OCI-LY1 (cell line): ENCODE measurements around the gene NDUFS7.

Experiments
- H2AFZ ChIP-seq: fragments of 200-600 bp; sonication (generic), shearing (Covaris generic); 2 replicates; pipeline ENCODE4 v1.6.0; 2014; ENCODE audit warnings: antibody characterized with exemption, mild to moderate bottlenecking, low read length
- H3F3A ChIP-seq: fragments of 200-600 bp; sonication (generic), shearing (Covaris generic); 2 replicates; pipeline ENCODE4 v1.6.0; 2014; ENCODE audit warnings: mild to moderate bottlenecking, antibody characterized with exemption, low read length, moderate library complexity; ENCODE audit not compliant: insufficient read depth
- H3K27ac ChIP-seq: fragments of 200-600 bp; sonication (generic); 2 replicates; pipeline ENCODE4 v1.5.1; 2014; ENCODE audit warnings: low read length, mixed run types, mild to moderate bottlenecking, low read depth; ENCODE audit not compliant: poor library complexity, severe bottlenecking
- H3K27me3 ChIP-seq: fragments of 200-600 bp; sonication (generic); 2 replicates; pipeline ENCODE4 v1.6.0; 2014; ENCODE audit warnings: antibody characterized with exemption, mild to moderate bottlenecking, low read length, moderate library complexity; ENCODE audit not compliant: insufficient read depth
- H3K36me3 ChIP-seq: fragments of 200-600 bp; sonication (generic); 2 replicates; pipeline ENCODE4 v1.6.1; 2014; ENCODE audit warnings: mild to moderate bottlenecking, antibody characterized with exemption, low read length, moderate library complexity, mixed read lengths; ENCODE audit not compliant: insufficient read depth
- H3K4me1 ChIP-seq: fragments of 200-600 bp; sonication (generic); 2 replicates; pipeline ENCODE4 v1.5.1; 2014; ENCODE audit warnings: mild to moderate bottlenecking, low read length, moderate library complexity; ENCODE audit not compliant: insufficient read depth, severe bottlenecking
- H3K4me2 ChIP-seq: fragments of 200-600 bp; sonication (generic), shearing (Covaris generic); 2 replicates; pipeline ENCODE4 v1.6.1; 2014; ENCODE audit warnings: low read length
- H3K4me3 ChIP-seq: fragments of 200-600 bp; sonication (generic); 2 replicates; pipeline ENCODE4 v1.5.1; 2014; ENCODE audit warnings: low read length, low read depth, mild to moderate bottlenecking, mixed read lengths; ENCODE audit not compliant: poor library complexity, severe bottlenecking
- H3K79me2 ChIP-seq: fragments of 200-600 bp; shearing (Covaris generic); 2 replicates; pipeline ENCODE4 v1.6.1; 2016; ENCODE audit warnings: mixed run types, low read length, mixed read lengths; ENCODE audit not compliant: insufficient read depth
- H3K9ac ChIP-seq: fragments of 200-600 bp; sonication (generic), shearing (Covaris generic); 2 replicates; pipeline ENCODE4 v1.6.1; 2014; ENCODE audit warnings: mild to moderate bottlenecking, low read length, mixed read lengths
- H3K9me2 ChIP-seq: fragments of 200-600 bp; sonication (generic), shearing (Covaris generic); 2 replicates; pipeline ENCODE4 v1.6.1; 2014; ENCODE audit warnings: low read depth, mild to moderate bottlenecking, low read length, mixed read lengths
- H3K9me3 ChIP-seq: fragments of 200-600 bp; shearing (Covaris generic); 2 replicates; pipeline ENCODE4 v1.6.1; 2014; ENCODE audit warnings: low read length, mixed read lengths
- H4K20me1 ChIP-seq: fragments of 200-600 bp; sonication (generic), shearing (Covaris generic); 2 replicates; pipeline ENCODE4 v1.6.0; 2016; ENCODE audit warnings: mild to moderate bottlenecking, low read length; ENCODE audit not compliant: insufficient read depth
- CTCF ChIP-seq: fragments of 200-600 bp; sonication (generic), shearing (Covaris generic); IDR thresholded peaks from 2 replicates; pipeline ENCODE4 v1.5.1; 2017; ENCODE audit warnings: mild to moderate bottlenecking, antibody characterized with exemption, low read length, moderate library complexity, mixed read lengths
- EZH2 ChIP-seq: fragments of 200-600 bp; sonication (generic), shearing (Covaris generic); IDR thresholded peaks from 2 replicates; pipeline ENCODE4 v1.8.0; 2017; ENCODE audit warnings: borderline replicate concordance, mixed run types, mild to moderate bottlenecking, antibody characterized with exemption, low read length, moderate library complexity, mixed read lengths

NDUFS7 gene

DNA sequence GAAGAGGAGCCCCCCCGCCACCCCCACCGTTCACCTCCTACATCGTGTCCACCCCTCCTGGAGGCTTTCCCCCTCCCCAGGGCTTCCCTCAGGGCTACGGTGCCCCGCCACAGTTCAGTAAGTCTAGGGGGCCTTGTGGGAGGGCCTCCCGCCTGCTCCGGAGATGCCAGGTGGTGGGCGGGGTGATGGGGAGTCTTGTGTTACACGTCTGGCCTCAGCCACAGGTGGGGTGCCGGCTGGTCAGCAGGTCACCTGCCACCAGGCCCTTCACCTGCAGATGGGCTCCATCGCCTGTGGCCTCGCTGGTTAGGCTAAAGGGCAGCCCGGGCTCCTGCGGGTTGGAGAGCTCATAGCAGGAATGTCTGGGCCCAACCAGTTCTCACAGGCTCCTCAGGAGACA lies 46.5 kb downstream of the NDUFS7 start:
- Histone ChIP-seq H3K27ac (no peak overlapping the region), H4K20me1 (no peaks in the 10 kb centered on the region), H3K9ac (no peak overlapping the region), H3K9me3 (no peaks in the 10 kb centered on the region), H3K9me2 (no peaks in the 10 kb centered on the region), H3K4me3 (no peak overlapping the region), H2AFZ (no peak overlapping the region), H3K27me3 (no peaks in the 10 kb centered on the region), H3K4me2 (no peak overlapping the region), H3K79me2 (no peaks in the 10 kb centered on the region), H3K4me1 (no peaks in the 10 kb centered on the region), H3K36me3 (peaks cover 92% of the 10 kb centered on the region), H3F3A (no peaks in the 10 kb centered on the region)
- TF ChIP-seq EZH2 (no peak), CTCF (no peak)

- Histone ChIP-seq H2AFZ (no peak overlapping the region), H4K20me1 (no peaks in the 10 kb centered on the region), H3K9me2 (no peaks in the 10 kb centered on the region), H3K36me3 (peaks cover 82% of the 10 kb centered on the region), H3F3A (peaks cover 3% of the 10 kb centered on the region; the same call in 1 of the 2 replicates), H3K4me3 (no peak overlapping the region), H3K79me2 (no peaks in the 10 kb centered on the region), H3K9me3 (no peaks in the 10 kb centered on the region), H3K27ac (no peak overlapping the region), H3K4me2 (no peak overlapping the region), H3K9ac (no peak overlapping the region), H3K4me1 (no peaks in the 10 kb centered on the region), H3K27me3 (no peaks in the 10 kb centered on the region)
- TF ChIP-seq EZH2: no peak
- TF ChIP-seq CTCF: no peak
Measured at GRCh38 chr19:1431759-1432506, 48.2 kb downstream of the NDUFS7 start.

- H3K9ac ChIP-seq: no peak overlapping the region
- no peaks in the 10 kb centered on the region for H3K9me2 ChIP-seq
- no peaks in the 10 kb centered on the region for H4K20me1 ChIP-seq
- peaks cover 2% of the 10 kb centered on the region for H3K4me1 ChIP-seq
- H2AFZ ChIP-seq: no peak overlapping the region
- H3K9me3 ChIP-seq: no peaks in the 10 kb centered on the region
- H3K27me3 ChIP-seq: no peaks in the 10 kb centered on the region
- no peaks in the 10 kb centered on the region for H3K79me2 ChIP-seq
- peaks cover 3% of the 10 kb centered on the region; the same call in 1 of the 2 replicates for H3F3A ChIP-seq
- TF ChIP-seq EZH2: no peak
- no peak overlapping the region for H3K4me2 ChIP-seq
- no peak overlapping the region for H3K4me3 ChIP-seq
- no peak overlapping the region for H3K27ac ChIP-seq
- peaks cover 76% of the 10 kb centered on the region for H3K36me3 ChIP-seq
Measured at GRCh38 chr19:1432507-1432887, 48.8 kb downstream of the NDUFS7 start.
